ENCODE data around the gene KDSR. TPM values are rescaled to one million over a fixed set of nuclear protein-coding genes. Genes with fewer than 3 reads are reported as not detected.

KDSR gene
- total and polyA plus RNA-seq, 2 donors (not counting 1 experiment from before 2014, with no cell fraction given), result 6.4 to 21.1 TPM

DNA sequence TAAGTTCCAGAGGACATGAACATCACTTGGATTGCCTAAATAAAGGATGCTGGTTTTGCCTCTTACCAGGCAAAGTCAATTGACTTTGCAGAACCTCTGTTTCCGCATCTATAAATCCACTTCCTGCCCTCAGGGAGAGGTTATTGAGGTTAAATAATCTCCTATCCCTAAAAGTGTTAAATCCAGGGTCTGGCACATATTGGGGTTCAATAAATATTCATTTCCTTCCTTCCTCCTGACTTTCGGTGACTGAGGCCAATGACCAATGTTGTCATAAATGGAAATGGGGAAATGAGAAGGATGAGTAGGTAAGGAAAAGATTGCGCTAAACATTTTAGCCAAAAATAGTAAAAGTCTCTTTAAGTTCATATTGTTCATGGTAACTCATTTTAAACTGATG lies 63.5 kb downstream of the KDSR start:
- Histone ChIP-seq H4K20me1 (ENCODE audit: control insufficient read depth, insufficient read depth, low read length, poor library complexity, severe bottlenecking) (no peaks in the 10 kb centered on the region), H3K27me3 (replicated peaks in 1 of 4; ENCODE audit: control extremely low read depth in 1 of 4, control insufficient read depth in 3 of 4, insufficient read depth in 4 of 4, low read length in 3 of 4) (no peaks in the 10 kb centered on the region), H3K79me2 (ENCODE audit: control insufficient read depth, insufficient read depth, low read length) (peaks cover 100% of the 10 kb centered on the region), H3K27ac (ENCODE audit: low read length in 2 of 2) (peak overlapping the region in 1 of 2 donors; percentile 59), H3K36me3 (replicated peaks in 1 of 2; ENCODE audit: control extremely low read depth in 1 of 2, control insufficient read depth in 1 of 2, extremely low read depth in 1 of 2, insufficient read depth in 2 of 2, low read length in 1 of 2) (peaks cover 0 to 23% of the 10 kb centered on the region in 2 experiments), H3K4me3 (ENCODE audit: control extremely low read depth in 1 of 5, extremely low read depth in 1 of 5, insufficient read depth in 1 of 5, low read depth in 2 of 5, low read length in 4 of 5) (no peak overlapping the region), H3K9me3 (ENCODE audit: control extremely low read depth in 1 of 3, control insufficient read depth in 2 of 3, insufficient read depth in 1 of 3, low read length in 2 of 3) (no peaks in the 10 kb centered on the region), H3K4me1 (ENCODE audit: control insufficient read depth in 2 of 2, insufficient read depth in 2 of 2, low read length in 2 of 2) (peaks cover 48 to 51% of the 10 kb centered on the region in 2 donors), H3K9ac (ENCODE audit: low read length) (no peak overlapping the region), H3K4me2 (replicated peaks; ENCODE audit: low read depth, low read length, poor library complexity, severe bottlenecking) (peak overlapping the region; percentile 43), H2AFZ (ENCODE audit: insufficient read depth, low read depth, low read length, poor library complexity, severe bottlenecking) (peak overlapping the region; percentile 6)
- Mint-ChIP-seq H3K27me3 (no peaks in the 10 kb centered on the region), H3K4me1 (peaks cover 88% of the 10 kb centered on the region), H3K27ac (peak overlapping the region; percentile 70), H3K9me3 (ENCODE audit: insufficient read depth) (no peaks in the 10 kb centered on the region), H3K4me3 (peak overlapping the region; percentile 59)
- intact Hi-C loops (cut with micrococcal nuclease), result loop anchor here (1.0 kb wide), 1 partner anchor 8 kb away; no protein-coding TSS in a partner anchor
- ATAC-seq (ENCODE audit: low read depth) (no peak), DNase-seq (peak; percentile 33)
- WGBS (ENCODE audit: insufficient coverage), result no CpG with 5 or more reads among the region's 3 CpGs
- ChIA-PET POLR2A (no interaction called here), CTCF (interaction anchor here (3.1 kb wide), 1 partner anchor 14 kb away, joined by 15 read pairs; no protein-coding TSS in a partner anchor)
- TF ChIP-seq, protein P1, sequence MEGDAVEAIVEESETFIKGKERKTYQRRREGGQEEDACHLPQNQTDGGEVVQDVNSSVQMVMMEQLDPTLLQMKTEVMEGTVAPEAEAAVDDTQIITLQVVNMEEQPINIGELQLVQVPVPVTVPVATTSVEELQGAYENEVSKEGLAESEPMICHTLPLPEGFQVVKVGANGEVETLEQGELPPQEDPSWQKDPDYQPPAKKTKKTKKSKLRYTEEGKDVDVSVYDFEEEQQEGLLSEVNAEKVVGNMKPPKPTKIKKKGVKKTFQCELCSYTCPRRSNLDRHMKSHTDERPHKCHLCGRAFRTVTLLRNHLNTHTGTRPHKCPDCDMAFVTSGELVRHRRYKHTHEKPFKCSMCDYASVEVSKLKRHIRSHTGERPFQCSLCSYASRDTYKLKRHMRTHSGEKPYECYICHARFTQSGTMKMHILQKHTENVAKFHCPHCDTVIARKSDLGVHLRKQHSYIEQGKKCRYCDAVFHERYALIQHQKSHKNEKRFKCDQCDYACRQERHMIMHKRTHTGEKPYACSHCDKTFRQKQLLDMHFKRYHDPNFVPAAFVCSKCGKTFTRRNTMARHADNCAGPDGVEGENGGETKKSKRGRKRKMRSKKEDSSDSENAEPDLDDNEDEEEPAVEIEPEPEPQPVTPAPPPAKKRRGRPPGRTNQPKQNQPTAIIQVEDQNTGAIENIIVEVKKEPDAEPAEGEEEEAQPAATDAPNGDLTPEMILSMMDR (IDR thresholded peaks at IDR 0.05), result no peak
- TF ChIP-seq EZH2 (IDR thresholded peaks at IDR 0.05; ENCODE audit: borderline replicate concordance, insufficient read depth, low read depth, low read length, poor library complexity, severe bottlenecking), result no peak

DNA sequence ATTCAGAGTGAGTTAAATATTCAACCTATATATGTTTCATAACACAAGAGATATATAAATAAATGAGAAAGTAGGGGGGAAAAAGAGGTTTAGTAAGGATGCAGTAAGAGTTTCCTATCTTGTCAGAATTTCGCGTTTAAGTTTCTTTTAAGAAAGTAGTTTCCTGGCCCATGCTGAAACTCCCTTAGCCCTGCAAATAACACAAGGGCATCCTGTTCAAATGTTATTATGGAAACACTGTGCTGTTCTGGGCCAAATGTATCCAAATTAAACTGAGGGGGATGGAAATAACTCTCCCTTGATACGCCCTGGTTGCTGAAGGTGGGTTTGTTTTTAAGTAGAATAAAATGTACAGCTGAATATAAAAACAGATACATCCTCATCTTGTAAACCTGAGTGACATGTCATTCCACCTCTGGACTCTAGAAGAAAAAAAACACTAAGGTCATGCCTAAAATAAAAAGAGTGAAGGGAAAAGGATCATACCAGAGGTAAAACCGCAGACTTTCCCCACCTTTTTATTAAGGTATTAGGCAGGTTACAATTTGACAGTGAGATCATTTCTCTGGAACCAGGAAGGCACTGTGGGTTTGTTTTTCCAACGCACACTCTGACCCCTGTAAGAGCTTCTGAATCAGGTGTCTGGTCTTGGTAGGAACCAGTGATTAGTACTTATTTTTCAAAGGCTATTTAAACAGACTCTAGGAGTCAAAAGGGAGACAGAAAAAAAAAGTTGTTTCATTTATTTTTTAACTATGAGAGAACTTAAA lies 64.2 kb downstream of the KDSR start:
- Mint-ChIP-seq H3K4me1 (peaks cover 84% of the 10 kb centered on the region), H3K27ac (peak overlapping the region; percentile 48), H3K27me3 (no peaks in the 10 kb centered on the region), H3K9me3 (ENCODE audit: insufficient read depth) (no peaks in the 10 kb centered on the region), H3K4me3 (peak overlapping the region; percentile 41)
- ChIA-PET CTCF (interaction anchor here (0.7 to 3.1 kb wide), 3 partner anchors 10 to 107 kb away, joined by 3 to 15 read pairs (median 13); no protein-coding TSS in a partner anchor), POLR2A (interaction anchor here (1.0 kb wide), 1 partner anchor 10 kb away, joined by 4 read pairs; no protein-coding TSS in a partner anchor)
- WGBS (ENCODE audit: insufficient coverage), result no CpG with 5 or more reads among the region's 5 CpGs
- no peak overlapping the region for H3K4me3 ChIP-seq (ENCODE audit: control extremely low read depth in 1 of 5, extremely low read depth in 1 of 5, insufficient read depth in 1 of 5, low read depth in 2 of 5, low read length in 4 of 5)
- H3K79me2 ChIP-seq (ENCODE audit: control insufficient read depth, insufficient read depth, low read length), result peaks cover 100% of the 10 kb centered on the region
- no peak for ATAC-seq (ENCODE audit: low read depth)
- H3K9me3 ChIP-seq (ENCODE audit: control extremely low read depth in 1 of 3, control insufficient read depth in 2 of 3, insufficient read depth in 1 of 3, low read length in 2 of 3), result no peaks in the 10 kb centered on the region
- DNase-seq, result no peak
- H3K4me2 ChIP-seq (replicated peaks; ENCODE audit: low read depth, low read length, poor library complexity, severe bottlenecking), result peak overlapping the region; percentile 43
- H3K27ac ChIP-seq (ENCODE audit: low read length in 2 of 2), result no peak overlapping the region
- no peaks in the 10 kb centered on the region for H3K27me3 ChIP-seq (replicated peaks in 1 of 4; ENCODE audit: control extremely low read depth in 1 of 4, control insufficient read depth in 3 of 4, insufficient read depth in 4 of 4, low read length in 3 of 4)
- H4K20me1 ChIP-seq (ENCODE audit: control insufficient read depth, insufficient read depth, low read length, poor library complexity, severe bottlenecking), result no peaks in the 10 kb centered on the region
- intact Hi-C loops (cut with micrococcal nuclease), result loop anchor here (1.0 kb wide), 1 partner anchor 8 kb away; no protein-coding TSS in a partner anchor
- TF ChIP-seq, protein P1 (IDR thresholded peaks at IDR 0.05), result no peak
- TF ChIP-seq EZH2 (IDR thresholded peaks at IDR 0.05; ENCODE audit: borderline replicate concordance, insufficient read depth, low read depth, low read length, poor library complexity, severe bottlenecking), result no peak
- peaks cover 43 to 45% of the 10 kb centered on the region in 2 donors for H3K4me1 ChIP-seq (ENCODE audit: control insufficient read depth in 2 of 2, insufficient read depth in 2 of 2, low read length in 2 of 2)
- H2AFZ ChIP-seq (ENCODE audit: insufficient read depth, low read depth, low read length, poor library complexity, severe bottlenecking), result peak overlapping the region; percentile 6
- H3K9ac ChIP-seq (ENCODE audit: low read length), result no peak overlapping the region
- peaks cover 0 to 24% of the 10 kb centered on the region in 2 experiments for H3K36me3 ChIP-seq (replicated peaks in 1 of 2; ENCODE audit: control extremely low read depth in 1 of 2, control insufficient read depth in 1 of 2, extremely low read depth in 1 of 2, insufficient read depth in 2 of 2, low read length in 1 of 2)

Measured in B cell (primary cell).